HL-60 (cell line): ENCODE results near the gene CLDN1.
A peak's percentile ranks its signal among the peaks of the same experiment; 100 is the strongest.

Experiments
- POLR2AphosphoS5 ChIP-seq: IDR thresholded peaks from 2 replicates; pipeline ENCODE4 v1.6.1; 2012; ENCODE audit warnings: low read depth
- SPI1 ChIP-seq: IDR thresholded peaks from 2 replicates; pipeline ENCODE4 v1.6.1; 2012; ENCODE audit warnings: low read depth, mild to moderate bottlenecking, borderline replicate concordance
- TF ChIP-seq, protein P1 (sequence below): IDR thresholded peaks from one replicate; pipeline ENCODE4 v1.5.1; 2011; ENCODE audit warnings: low read length, control low read depth, inconsistent platforms; ENCODE audit not compliant: insufficient read depth
- TF ChIP-seq, protein P2 (sequence below): IDR thresholded peaks from 2 replicates; pipeline ENCODE4 v1.6.1; 2012; ENCODE audit warnings: low read depth; ENCODE audit not compliant: insufficient replicate concordance

- TF ChIP-seq, protein P1, sequence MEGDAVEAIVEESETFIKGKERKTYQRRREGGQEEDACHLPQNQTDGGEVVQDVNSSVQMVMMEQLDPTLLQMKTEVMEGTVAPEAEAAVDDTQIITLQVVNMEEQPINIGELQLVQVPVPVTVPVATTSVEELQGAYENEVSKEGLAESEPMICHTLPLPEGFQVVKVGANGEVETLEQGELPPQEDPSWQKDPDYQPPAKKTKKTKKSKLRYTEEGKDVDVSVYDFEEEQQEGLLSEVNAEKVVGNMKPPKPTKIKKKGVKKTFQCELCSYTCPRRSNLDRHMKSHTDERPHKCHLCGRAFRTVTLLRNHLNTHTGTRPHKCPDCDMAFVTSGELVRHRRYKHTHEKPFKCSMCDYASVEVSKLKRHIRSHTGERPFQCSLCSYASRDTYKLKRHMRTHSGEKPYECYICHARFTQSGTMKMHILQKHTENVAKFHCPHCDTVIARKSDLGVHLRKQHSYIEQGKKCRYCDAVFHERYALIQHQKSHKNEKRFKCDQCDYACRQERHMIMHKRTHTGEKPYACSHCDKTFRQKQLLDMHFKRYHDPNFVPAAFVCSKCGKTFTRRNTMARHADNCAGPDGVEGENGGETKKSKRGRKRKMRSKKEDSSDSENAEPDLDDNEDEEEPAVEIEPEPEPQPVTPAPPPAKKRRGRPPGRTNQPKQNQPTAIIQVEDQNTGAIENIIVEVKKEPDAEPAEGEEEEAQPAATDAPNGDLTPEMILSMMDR = peak; percentile 66
- TF ChIP-seq, protein P2, sequence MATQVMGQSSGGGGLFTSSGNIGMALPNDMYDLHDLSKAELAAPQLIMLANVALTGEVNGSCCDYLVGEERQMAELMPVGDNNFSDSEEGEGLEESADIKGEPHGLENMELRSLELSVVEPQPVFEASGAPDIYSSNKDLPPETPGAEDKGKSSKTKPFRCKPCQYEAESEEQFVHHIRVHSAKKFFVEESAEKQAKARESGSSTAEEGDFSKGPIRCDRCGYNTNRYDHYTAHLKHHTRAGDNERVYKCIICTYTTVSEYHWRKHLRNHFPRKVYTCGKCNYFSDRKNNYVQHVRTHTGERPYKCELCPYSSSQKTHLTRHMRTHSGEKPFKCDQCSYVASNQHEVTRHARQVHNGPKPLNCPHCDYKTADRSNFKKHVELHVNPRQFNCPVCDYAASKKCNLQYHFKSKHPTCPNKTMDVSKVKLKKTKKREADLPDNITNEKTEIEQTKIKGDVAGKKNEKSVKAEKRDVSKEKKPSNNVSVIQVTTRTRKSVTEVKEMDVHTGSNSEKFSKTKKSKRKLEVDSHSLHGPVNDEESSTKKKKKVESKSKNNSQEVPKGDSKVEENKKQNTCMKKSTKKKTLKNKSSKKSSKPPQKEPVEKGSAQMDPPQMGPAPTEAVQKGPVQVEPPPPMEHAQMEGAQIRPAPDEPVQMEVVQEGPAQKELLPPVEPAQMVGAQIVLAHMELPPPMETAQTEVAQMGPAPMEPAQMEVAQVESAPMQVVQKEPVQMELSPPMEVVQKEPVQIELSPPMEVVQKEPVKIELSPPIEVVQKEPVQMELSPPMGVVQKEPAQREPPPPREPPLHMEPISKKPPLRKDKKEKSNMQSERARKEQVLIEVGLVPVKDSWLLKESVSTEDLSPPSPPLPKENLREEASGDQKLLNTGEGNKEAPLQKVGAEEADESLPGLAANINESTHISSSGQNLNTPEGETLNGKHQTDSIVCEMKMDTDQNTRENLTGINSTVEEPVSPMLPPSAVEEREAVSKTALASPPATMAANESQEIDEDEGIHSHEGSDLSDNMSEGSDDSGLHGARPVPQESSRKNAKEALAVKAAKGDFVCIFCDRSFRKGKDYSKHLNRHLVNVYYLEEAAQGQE = no peak
- TF ChIP-seq POLR2AphosphoS5 (no peak), SPI1 (no peak)
Observed at GRCh38 chr3:190321789-190322603, at the start of gene CLDN1.
